ENCODE measurements around the gene SCG3. TPM values are rescaled to one million over a fixed set of nuclear protein-coding genes. Genes with fewer than 3 reads are reported as not detected.

The SCG3 gene
- total RNA-seq, 4 donors from 2014 or later = not detected

DNA sequence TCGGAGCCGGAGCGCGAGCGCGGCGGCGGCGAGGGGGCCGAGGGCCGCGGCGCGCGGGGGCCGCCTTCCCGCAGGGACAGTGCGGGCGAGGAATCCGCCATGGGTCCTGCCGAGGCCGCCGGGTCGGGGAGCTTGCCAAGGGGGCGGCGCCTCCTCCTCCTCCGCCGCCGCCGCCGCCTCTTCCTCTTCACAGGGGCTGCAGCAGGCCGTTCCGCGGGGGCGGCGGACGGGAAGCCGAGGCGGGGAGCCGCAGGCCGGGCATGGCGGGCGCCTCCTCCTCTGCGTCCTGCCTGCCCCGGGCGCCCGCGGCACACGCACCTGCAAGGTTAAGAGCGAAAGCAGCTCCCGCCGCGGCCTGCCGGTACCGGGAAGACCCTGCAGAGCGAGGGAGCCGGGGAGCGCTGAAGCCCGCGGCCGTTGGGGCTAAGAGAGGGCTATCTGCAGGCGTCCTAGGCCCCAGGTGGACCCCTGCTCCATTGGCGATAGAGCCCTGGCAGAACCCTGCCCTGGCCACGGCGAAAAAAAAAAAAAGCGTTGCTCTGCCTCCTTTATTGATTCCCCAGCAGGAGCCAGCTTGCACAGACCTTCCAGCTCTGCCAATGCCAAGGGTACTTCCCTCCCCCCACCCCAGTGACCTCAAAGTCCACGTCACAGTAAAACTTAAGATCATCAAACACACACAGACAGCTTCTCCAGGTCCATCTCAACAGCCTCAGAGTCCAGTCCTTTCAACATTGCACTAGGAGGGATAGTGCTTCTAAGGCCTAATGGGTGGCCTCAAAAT is 56.4 kb downstream of the SCG3 start, which contains the start of gene LYSMD2:
LYSMD2 (minus strand) TSS at position 134 of the 784 bp plus-strand sequence; CDS start at position 101, 33 bp downstream.
- H3K27me3 ChIP-seq = no peaks in the 10 kb centered on the region
- DNase-seq (ENCODE audit: low spot score in 2 of 2) = peak; percentile 82 to 87
- peak within 1 kb of the TSS; percentile 94 for H3K4me3 ChIP-seq
- TF ChIP-seq, protein P1, sequence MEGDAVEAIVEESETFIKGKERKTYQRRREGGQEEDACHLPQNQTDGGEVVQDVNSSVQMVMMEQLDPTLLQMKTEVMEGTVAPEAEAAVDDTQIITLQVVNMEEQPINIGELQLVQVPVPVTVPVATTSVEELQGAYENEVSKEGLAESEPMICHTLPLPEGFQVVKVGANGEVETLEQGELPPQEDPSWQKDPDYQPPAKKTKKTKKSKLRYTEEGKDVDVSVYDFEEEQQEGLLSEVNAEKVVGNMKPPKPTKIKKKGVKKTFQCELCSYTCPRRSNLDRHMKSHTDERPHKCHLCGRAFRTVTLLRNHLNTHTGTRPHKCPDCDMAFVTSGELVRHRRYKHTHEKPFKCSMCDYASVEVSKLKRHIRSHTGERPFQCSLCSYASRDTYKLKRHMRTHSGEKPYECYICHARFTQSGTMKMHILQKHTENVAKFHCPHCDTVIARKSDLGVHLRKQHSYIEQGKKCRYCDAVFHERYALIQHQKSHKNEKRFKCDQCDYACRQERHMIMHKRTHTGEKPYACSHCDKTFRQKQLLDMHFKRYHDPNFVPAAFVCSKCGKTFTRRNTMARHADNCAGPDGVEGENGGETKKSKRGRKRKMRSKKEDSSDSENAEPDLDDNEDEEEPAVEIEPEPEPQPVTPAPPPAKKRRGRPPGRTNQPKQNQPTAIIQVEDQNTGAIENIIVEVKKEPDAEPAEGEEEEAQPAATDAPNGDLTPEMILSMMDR (IDR thresholded peaks at IDR 0.05) = no peak
- TF ChIP-seq POLR2AphosphoS5 (IDR thresholded peaks at IDR 0.05) (no peak), EP300 (IDR thresholded peaks at IDR 0.05) (no peak), POLR2A (IDR thresholded peaks at IDR 0.05) (no peak)
- no peaks in the 10 kb centered on the region for H3K9me3 ChIP-seq
- H3K27ac ChIP-seq = peak within 1 kb of the TSS; percentile 82
- H3K36me3 ChIP-seq = no peaks in the 10 kb centered on the region
- 1% methylated on average over 28 of the region's 67 CpGs for WGBS
- peaks cover 25% of the 10 kb centered on the region for H3K4me1 ChIP-seq

DNA sequence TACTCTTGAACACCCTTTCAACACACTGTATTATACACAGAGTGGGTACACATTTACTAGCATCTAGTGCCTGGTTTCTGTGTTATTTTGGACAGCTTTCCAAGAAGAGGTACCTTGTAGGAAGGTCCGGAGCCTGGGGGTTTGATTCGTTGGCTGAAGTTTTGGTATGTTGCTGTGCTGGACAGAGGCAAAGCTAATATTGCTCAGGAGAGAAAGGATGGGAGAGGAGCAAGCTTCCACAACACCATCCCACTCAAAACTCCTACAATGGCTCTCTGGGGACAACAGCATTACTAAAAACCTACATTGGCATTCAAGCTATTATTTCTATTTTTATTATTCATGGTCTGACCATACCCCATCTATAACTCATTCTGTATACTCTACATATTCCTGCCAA is 57.2 kb downstream of the SCG3 start:
- Histone ChIP-seq H3K4me1 (peaks cover 25% of the 10 kb centered on the region), H3K9me3 (no peaks in the 10 kb centered on the region), H3K27me3 (no peaks in the 10 kb centered on the region), H3K27ac (no peak overlapping the region), H3K36me3 (no peaks in the 10 kb centered on the region), H3K4me3 (no peak overlapping the region)
- 68% methylated on average over 2 of the region's 2 CpGs for WGBS
- no peak for TF ChIP-seq EP300 (IDR thresholded peaks at IDR 0.05)
- no peak for TF ChIP-seq POLR2AphosphoS5 (IDR thresholded peaks at IDR 0.05)
- TF ChIP-seq, protein P1 (IDR thresholded peaks at IDR 0.05) = no peak
- TF ChIP-seq POLR2A (IDR thresholded peaks at IDR 0.05) = no peak
- no peak for DNase-seq (ENCODE audit: low spot score in 2 of 2)

DNA sequence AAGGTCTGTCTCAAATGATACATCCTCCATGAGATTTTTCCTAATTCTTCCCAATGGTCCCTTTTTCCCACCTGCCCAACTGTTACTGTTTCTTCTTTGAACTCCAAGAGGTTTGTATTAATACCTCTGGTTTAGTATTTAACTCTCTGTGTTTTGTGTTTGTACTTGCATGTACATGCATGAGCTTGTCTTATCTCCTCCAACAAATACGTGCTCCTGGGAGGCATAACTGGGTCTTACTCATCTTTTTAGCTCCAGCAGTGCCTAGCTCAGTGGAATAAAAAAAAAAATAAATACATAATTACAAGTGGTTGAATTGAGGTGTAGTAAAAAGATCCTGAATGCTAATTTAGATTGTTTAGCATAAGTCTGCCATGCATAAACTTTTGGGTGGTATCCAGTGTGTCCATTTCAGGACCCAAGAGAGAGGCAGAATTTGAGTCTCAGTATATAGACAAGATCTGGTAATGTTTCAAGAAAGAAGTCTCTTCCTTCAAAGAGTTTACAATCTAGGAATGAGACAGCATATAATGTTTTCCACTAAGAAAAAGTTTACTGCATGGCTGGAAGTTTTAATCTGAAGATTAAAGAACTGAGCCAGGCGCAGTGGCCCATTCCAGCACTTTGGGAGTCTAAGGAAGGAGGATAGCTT is 57.9 kb downstream of the SCG3 start:
- no peak for DNase-seq (ENCODE audit: low spot score in 2 of 2)
- H3K4me3 ChIP-seq = no peak overlapping the region
- H3K4me1 ChIP-seq = peaks cover 25% of the 10 kb centered on the region
- no peaks in the 10 kb centered on the region for H3K9me3 ChIP-seq
- no peak overlapping the region for H3K27ac ChIP-seq
- no peaks in the 10 kb centered on the region for H3K27me3 ChIP-seq
- no peaks in the 10 kb centered on the region for H3K36me3 ChIP-seq
- TF ChIP-seq POLR2A (IDR thresholded peaks at IDR 0.05) (no peak), POLR2AphosphoS5 (IDR thresholded peaks at IDR 0.05) (no peak), EP300 (IDR thresholded peaks at IDR 0.05) (no peak)
- TF ChIP-seq, protein P1 (IDR thresholded peaks at IDR 0.05) = no peak
- WGBS = 73% methylated on average over 2 of the region's 2 CpGs

DNA sequence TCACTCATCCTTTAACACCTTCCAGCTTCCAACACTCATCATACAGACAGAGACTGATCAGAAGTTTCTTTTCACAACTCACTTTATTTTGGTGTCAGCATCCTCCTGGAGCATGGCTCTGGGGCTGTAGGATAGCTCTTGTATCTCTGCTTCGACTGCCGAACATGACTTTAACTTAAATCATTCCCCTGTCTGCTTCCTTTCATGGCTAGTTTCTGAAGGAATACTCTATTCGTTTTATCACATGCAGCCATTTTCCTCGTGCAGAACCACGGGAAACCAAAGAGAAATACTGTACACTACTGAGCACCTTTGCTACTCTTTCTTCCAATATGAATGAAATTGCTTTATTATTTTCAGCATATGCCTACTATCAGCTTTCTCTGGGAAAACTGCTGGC is 68.0 kb downstream of the SCG3 start:
- no peaks in the 10 kb centered on the region for H3K9me3 ChIP-seq
- H3K4me1 ChIP-seq = peaks cover 17% of the 10 kb centered on the region
- no peaks in the 10 kb centered on the region for H3K27me3 ChIP-seq
- TF ChIP-seq EP300 (IDR thresholded peaks at IDR 0.05) = no peak
- TF ChIP-seq, protein P1 (IDR thresholded peaks at IDR 0.05) = no peak
- no peak for TF ChIP-seq POLR2A (IDR thresholded peaks at IDR 0.05)
- TF ChIP-seq POLR2AphosphoS5 (IDR thresholded peaks at IDR 0.05) = no peak
- DNase-seq (ENCODE audit: low spot score in 2 of 2) = no peak
- no peaks in the 10 kb centered on the region for H3K36me3 ChIP-seq
- WGBS = 78% methylated on average over 5 of the region's 5 CpGs
- H3K4me3 ChIP-seq = no peak overlapping the region
- H3K27ac ChIP-seq = no peak overlapping the region

DNA sequence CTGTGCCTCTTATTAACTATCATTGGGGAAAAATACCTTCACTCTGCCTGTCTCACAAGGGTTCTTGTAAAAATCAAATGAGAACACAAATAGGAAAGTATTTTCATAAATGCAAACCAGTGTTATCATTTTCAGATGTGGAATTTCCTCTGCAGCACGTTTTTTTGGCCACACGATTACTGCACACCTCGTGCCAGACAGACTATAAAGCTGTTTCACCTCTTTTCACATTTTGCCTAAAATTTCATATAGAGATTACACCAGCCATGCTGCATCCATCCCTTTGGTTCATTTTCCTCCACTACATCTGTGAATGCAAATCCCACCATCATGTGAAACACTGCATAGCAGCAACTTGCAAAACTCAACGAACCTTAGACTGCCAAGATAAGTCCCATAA is 68.9 kb downstream of the SCG3 start:
- Histone ChIP-seq H3K27ac (no peak overlapping the region), H3K4me1 (peaks cover 17% of the 10 kb centered on the region), H3K36me3 (no peaks in the 10 kb centered on the region), H3K4me3 (no peak overlapping the region), H3K9me3 (no peaks in the 10 kb centered on the region), H3K27me3 (no peaks in the 10 kb centered on the region)
- 78% methylated on average over 4 of the region's 4 CpGs for WGBS
- no peak for TF ChIP-seq POLR2A (IDR thresholded peaks at IDR 0.05)
- no peak for TF ChIP-seq EP300 (IDR thresholded peaks at IDR 0.05)
- no peak for DNase-seq (ENCODE audit: low spot score in 2 of 2)
